BE2C (cell line): ENCODE data around the gene FOLR1.
"Not testable (repeated sequence)": the region's sequence is repeated elsewhere in the genome, so short reads cannot be mapped to it uniquely, and the experiment has no call there.

ENCODE experiments used
- DNase-seq: peaks from one replicate; pipeline ENCODE4 v3.0.0-alpha.2; 2020
- H3K27me3 ChIP-seq: fragments of 250-450 bp; sonication (Bioruptor Pico); 2 replicates; pipeline ENCODE4 v1.5.1; 2020; ENCODE audit warnings: mild to moderate bottlenecking
- H3K36me3 ChIP-seq: fragments of 250-450 bp; sonication (Bioruptor Pico); 2 replicates; pipeline ENCODE4 v1.5.1; 2020; ENCODE audit warnings: mild to moderate bottlenecking
- H3K4me1 ChIP-seq: fragments of 250-450 bp; sonication (Bioruptor Pico); 2 replicates; pipeline ENCODE4 v1.5.1; 2020
- H3K4me3 ChIP-seq: 2 replicates; pipeline ENCODE4 v1.5.1; 2011; ENCODE audit warnings: low read depth, low read length
- H3K9me3 ChIP-seq: fragments of 250-450 bp; sonication (Bioruptor Pico); 2 replicates; pipeline ENCODE4 v1.5.1; 2020
- CTCF ChIP-seq: IDR thresholded peaks from 2 replicates; pipeline ENCODE4 v1.5.1; 2012; ENCODE audit warnings: mild to moderate bottlenecking, low read depth, low read length

Gene FOLR1

GRCh38 chr11:72173291-72173690 lies 18.6 kb upstream of the FOLR1 start:
- no peaks in the 10 kb centered on the region for H3K36me3 ChIP-seq
- TF ChIP-seq CTCF = no peak
- H3K4me3 ChIP-seq = no peak overlapping the region
- no peaks in the 10 kb centered on the region for H3K27me3 ChIP-seq
- no peaks in the 10 kb centered on the region for H3K9me3 ChIP-seq
- no peaks in the 10 kb centered on the region for H3K4me1 ChIP-seq
- no peak for DNase-seq

- Histone ChIP-seq H3K27me3 (no peaks in the 10 kb centered on the region), H3K4me1 (no peaks in the 10 kb centered on the region), H3K4me3 (no peak overlapping the region), H3K9me3 (no peaks in the 10 kb centered on the region), H3K36me3 (no peaks in the 10 kb centered on the region)
- DNase-seq = no peak
- TF ChIP-seq CTCF = no peak
Observed at GRCh38 chr11:72174302-72175070, 17.5 kb upstream of the FOLR1 start.

GRCh38 chr11:72177656-72178055 lies 14.3 kb upstream of the FOLR1 start:
- H3K27me3 ChIP-seq = no peaks in the 10 kb centered on the region
- H3K36me3 ChIP-seq = no peaks in the 10 kb centered on the region
- H3K4me1 ChIP-seq = no peaks in the 10 kb centered on the region
- H3K9me3 ChIP-seq = no peaks in the 10 kb centered on the region
- H3K4me3 ChIP-seq = no peak overlapping the region
- no peak for TF ChIP-seq CTCF
- no peak for DNase-seq

- no peaks in the 10 kb centered on the region for H3K36me3 ChIP-seq
- no peaks in the 10 kb centered on the region for H3K4me1 ChIP-seq
- H3K27me3 ChIP-seq = no peaks in the 10 kb centered on the region
- no peaks in the 10 kb centered on the region for H3K9me3 ChIP-seq
- H3K4me3 ChIP-seq = no peak overlapping the region
- no peak for DNase-seq
- TF ChIP-seq CTCF = no peak
Observed at GRCh38 chr11:72179049-72179803, 12.7 kb upstream of the FOLR1 start.

- H3K4me3 ChIP-seq = no peak overlapping the region
- no peak for TF ChIP-seq CTCF
- no peaks in the 10 kb centered on the region for H3K4me1 ChIP-seq
- H3K9me3 ChIP-seq = no peaks in the 10 kb centered on the region
- no peaks in the 10 kb centered on the region for H3K36me3 ChIP-seq
- H3K27me3 ChIP-seq = no peaks in the 10 kb centered on the region
- no peak for DNase-seq
Observed at GRCh38 chr11:72179804-72180396, 12.0 kb upstream of the FOLR1 start.

GRCh38 chr11:72180892-72181552 lies 10.9 kb upstream of the FOLR1 start:
- not testable (repeated sequence) for H3K36me3 ChIP-seq, H3K4me3 ChIP-seq, DNase-seq, H3K9me3 ChIP-seq, H3K4me1 ChIP-seq, H3K27me3 ChIP-seq
